Measurements from ENCODE around the gene PC. TPM values are rescaled to one million over a fixed set of nuclear protein-coding genes. Genes with fewer than 3 reads are reported as not detected.

The PC gene
- total RNA-seq, 3 donors from 2014 or later: 20.0 to 43.8 (median 43.3) TPM

GRCh38 chr11:66850235-66850587 lies 108.0 kb downstream of the PC start:
- no peak for TF ChIP-seq CTCF (IDR thresholded peaks at IDR 0.05)
- DNase-seq: peak in 1 of 3 donors; percentile 47
- no peak for ATAC-seq
- intact Hi-C loops (cut with DNase I, micrococcal nuclease): no loop called here
- H3K4me1 ChIP-seq (ENCODE audit: low read depth): no peaks in the 10 kb centered on the region
- H3K9me3 ChIP-seq: no peaks in the 10 kb centered on the region
- no peaks in the 10 kb centered on the region for H3K36me3 ChIP-seq (ENCODE audit: low read depth)
- no peak overlapping the region for H3K4me3 ChIP-seq

DNA sequence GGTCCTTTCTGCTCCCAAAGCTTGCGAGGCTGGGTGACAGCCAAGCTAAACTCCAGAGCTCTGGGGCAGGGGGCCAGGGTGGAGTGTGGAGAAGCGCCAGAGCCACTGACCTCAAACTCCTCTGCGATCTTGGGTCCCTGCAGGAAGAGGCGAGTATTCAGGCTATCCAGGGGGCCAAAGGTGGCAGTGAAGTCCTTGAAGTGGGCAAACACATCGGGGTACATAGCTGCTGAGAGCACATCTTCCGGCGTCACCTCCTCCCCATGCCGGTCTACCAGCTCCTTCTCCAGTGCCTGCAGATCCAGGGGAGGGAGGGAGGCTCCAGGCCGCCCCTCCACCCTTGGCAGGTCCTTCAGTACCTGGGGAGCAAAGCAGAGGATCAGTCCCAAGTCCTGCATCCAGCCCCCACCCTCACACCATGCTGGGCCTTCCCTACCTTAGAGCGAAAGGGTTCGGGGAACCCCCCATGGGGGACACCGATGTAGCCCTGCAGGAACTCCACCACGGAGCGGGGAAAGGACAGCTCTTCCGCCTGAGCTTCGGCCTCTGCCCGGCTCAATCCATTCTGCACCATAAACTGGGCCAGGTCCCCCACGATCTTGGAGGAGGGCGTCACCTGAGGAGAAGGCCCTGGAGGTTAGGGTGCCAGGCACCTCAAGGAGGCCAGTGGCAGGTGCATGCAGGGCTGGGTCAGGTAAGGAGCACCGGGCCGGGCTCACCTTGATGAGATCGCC lies 108.5 kb downstream of the PC start:
- TF ChIP-seq CTCF (IDR thresholded peaks at IDR 0.05): no peak
- peak in 1 of 3 donors; percentile 46 for DNase-seq
- Histone ChIP-seq H3K9me3 (no peaks in the 10 kb centered on the region), H3K4me1 (ENCODE audit: low read depth) (peaks cover 2% of the 10 kb centered on the region), H3K4me3 (no peak overlapping the region), H3K36me3 (ENCODE audit: low read depth) (no peaks in the 10 kb centered on the region)
- intact Hi-C loops (cut with DNase I, micrococcal nuclease): no loop called here
- ATAC-seq: no peak

- TF ChIP-seq CTCF (IDR thresholded peaks at IDR 0.05): no peak
- peaks cover 9% of the 10 kb centered on the region for H3K4me1 ChIP-seq (ENCODE audit: low read depth)
- DNase-seq (peak in 1 of 3 donors; percentile 43), ATAC-seq (no peak)
- no peaks in the 10 kb centered on the region for H3K36me3 ChIP-seq (ENCODE audit: low read depth)
- intact Hi-C loops (cut with DNase I, micrococcal nuclease): no loop called here
- no peaks in the 10 kb centered on the region for H3K9me3 ChIP-seq
- no peak overlapping the region for H3K4me3 ChIP-seq
Measured at GRCh38 chr11:66848671-66849500, 109.3 kb downstream of the PC start.

- intact Hi-C loops (cut with DNase I, micrococcal nuclease): no loop called here
- no peaks in the 10 kb centered on the region for H3K9me3 ChIP-seq
- DNase-seq (peak in 1 of 3 donors; percentile 27), ATAC-seq (no peak)
- no peak for TF ChIP-seq CTCF (IDR thresholded peaks at IDR 0.05)
- H3K4me1 ChIP-seq (ENCODE audit: low read depth): peaks cover 10% of the 10 kb centered on the region
- H3K4me3 ChIP-seq: no peak overlapping the region
- no peaks in the 10 kb centered on the region for H3K36me3 ChIP-seq (ENCODE audit: low read depth)
Measured at GRCh38 chr11:66847461-66848232, 110.5 kb downstream of the PC start.

DNA sequence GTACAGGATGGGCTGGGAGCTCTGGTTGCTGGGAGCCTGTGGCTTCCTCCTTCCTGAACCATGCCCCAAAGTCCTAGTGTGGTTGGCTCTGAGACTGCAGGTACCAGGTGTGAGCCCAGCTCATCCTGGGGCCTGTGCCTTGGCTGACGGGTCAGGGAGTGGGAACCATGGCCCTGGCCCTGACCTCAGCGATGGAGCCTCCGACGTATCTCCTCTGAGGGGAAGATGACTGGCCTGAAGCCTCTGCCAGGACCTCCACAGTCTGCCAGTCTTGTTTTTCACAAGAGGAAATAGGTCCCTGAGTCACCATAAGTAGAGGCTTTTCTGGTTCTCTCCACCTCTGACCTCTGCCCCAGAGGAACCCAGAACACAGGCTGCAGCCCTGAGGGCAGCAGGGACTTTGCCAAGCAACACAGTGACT lies 111.5 kb downstream of the PC start:
- peak in 1 of 3 donors; percentile 49 for DNase-seq
- H3K4me1 ChIP-seq (ENCODE audit: low read depth): peaks cover 19% of the 10 kb centered on the region

More for the DNA sequence above, 111.5 kb downstream of the PC start:
- Histone ChIP-seq H3K36me3 (ENCODE audit: low read depth) (no peaks in the 10 kb centered on the region), H3K9me3 (no peaks in the 10 kb centered on the region), H3K4me3 (no peak overlapping the region)
- TF ChIP-seq CTCF (IDR thresholded peaks at IDR 0.05): no peak
- no peak for ATAC-seq
- intact Hi-C loops (cut with DNase I, micrococcal nuclease): no loop called here

All from mucosa of descending colon (tissue), 3 donors.